K562 (cell line): ENCODE data around the gene LMNB1. TPM values are rescaled to one million over a fixed set of nuclear protein-coding genes. Genes with fewer than 3 reads are reported as not detected.

ENCODE experiments used
- ETS1 ChIP-seq: conservative IDR thresholded peaks from 2 replicates; pipeline ENCODE4 v1.6.1; 2011; ENCODE audit warnings: low read depth, mild to moderate bottlenecking, low read length; ENCODE audit not compliant: control insufficient read depth
- NCOR1 ChIP-seq: fragments of 450-650 bp; IDR thresholded peaks from 2 replicates; pipeline ENCODE4 v1.6.1; 2016; ENCODE audit warnings: mild to moderate bottlenecking, moderate library complexity
- POLR3G ChIP-seq: IDR thresholded peaks from 2 replicates; pipeline ENCODE4 v1.6.1; 2011; ENCODE audit not compliant: insufficient read length, insufficient replicate concordance; ENCODE audit errors: extremely low read depth
- PRMT5 ChIP-seq: sonication (generic); formaldehyde crosslinking; IDR thresholded peaks from 2 replicates; pipeline ENCODE4 v1.5.0; 2020; ENCODE audit warnings: missing genetic modification reagents
- THAP12 ChIP-seq: fragments of 250-450 bp; sonication (Bioruptor Pico); IDR thresholded peaks from 2 replicates; pipeline ENCODE4 v1.9.0; 2021; ENCODE audit warnings: mild to moderate bottlenecking, inconsistent platforms
- ZNF445 ChIP-seq: fragments of 250-450 bp; sonication (Bioruptor Pico); IDR thresholded peaks from 2 replicates; pipeline ENCODE4 v1.4.0; 2020; ENCODE audit warnings: low read depth, mild to moderate bottlenecking, moderate library complexity
- ZNF589 ChIP-seq: fragments of 200-800 bp; sonication (Bioruptor generic); IDR thresholded peaks from 2 replicates; pipeline ENCODE4 v1.6.1; 2016; ENCODE audit warnings: low read depth, missing genetic modification characterization, missing compliant biosample characterization
- polyA plus RNA-seq, 8 experiments: library from polyadenylated mRNA; depleted of rRNA in 4 of 8; stranded (reverse) in 5 of 8; unstranded in 3 of 8; fragments of >200 nt; fragmentation: Nextera tagmentation in 2 of 8; fragmentation: Illumina TruSeq in 1 of 8; extraction: Ambion mirVana in 2 of 8; extraction: Trizol in 1 of 8; gene quantifications; 2 replicates each; pipeline versions ENCODE4 v1.2.1 to v1.2.3, GENCODE V29; 2011 to 2014; ENCODE audit warnings: inconsistent platforms in 1 of 8, missing spikeins in 1 of 8
- total RNA-seq, 7 experiments: library from RNA; depleted of rRNA in 6 of 7; stranded (reverse); fragments of >200 nt in 6 of 7; fragmentation: Illumina TruSeq in 2 of 7; extraction: Trizol in 2 of 7; gene quantifications; 2 replicates each; pipeline versions ENCODE4 v1.2.1 to v1.2.3, GENCODE V29; 2011 to 2021; ENCODE audit warnings: low replicate concordance in 1 of 7
- TF ChIP-seq, protein P1 (sequence below): fragments of 450-650 bp; IDR thresholded peaks from 2 replicates; pipeline ENCODE4 v1.6.1; 2018; ENCODE audit warnings: mild to moderate bottlenecking, low read depth; ENCODE audit not compliant: partially characterized antibody
- TF ChIP-seq, protein P2 (sequence below): fragments of 250-450 bp; sonication (Bioruptor Pico); IDR thresholded peaks from 2 replicates; pipeline ENCODE4 v1.5.0; 2020; ENCODE audit warnings: mild to moderate bottlenecking, borderline replicate concordance

LMNB1 gene
- total and polyA plus RNA-seq, 9 of the 15 experiments (the other 6 are each of a cell fraction or from before 2014, with no cell fraction given), result 2.8 to 190 (median 131) TPM

DNA sequence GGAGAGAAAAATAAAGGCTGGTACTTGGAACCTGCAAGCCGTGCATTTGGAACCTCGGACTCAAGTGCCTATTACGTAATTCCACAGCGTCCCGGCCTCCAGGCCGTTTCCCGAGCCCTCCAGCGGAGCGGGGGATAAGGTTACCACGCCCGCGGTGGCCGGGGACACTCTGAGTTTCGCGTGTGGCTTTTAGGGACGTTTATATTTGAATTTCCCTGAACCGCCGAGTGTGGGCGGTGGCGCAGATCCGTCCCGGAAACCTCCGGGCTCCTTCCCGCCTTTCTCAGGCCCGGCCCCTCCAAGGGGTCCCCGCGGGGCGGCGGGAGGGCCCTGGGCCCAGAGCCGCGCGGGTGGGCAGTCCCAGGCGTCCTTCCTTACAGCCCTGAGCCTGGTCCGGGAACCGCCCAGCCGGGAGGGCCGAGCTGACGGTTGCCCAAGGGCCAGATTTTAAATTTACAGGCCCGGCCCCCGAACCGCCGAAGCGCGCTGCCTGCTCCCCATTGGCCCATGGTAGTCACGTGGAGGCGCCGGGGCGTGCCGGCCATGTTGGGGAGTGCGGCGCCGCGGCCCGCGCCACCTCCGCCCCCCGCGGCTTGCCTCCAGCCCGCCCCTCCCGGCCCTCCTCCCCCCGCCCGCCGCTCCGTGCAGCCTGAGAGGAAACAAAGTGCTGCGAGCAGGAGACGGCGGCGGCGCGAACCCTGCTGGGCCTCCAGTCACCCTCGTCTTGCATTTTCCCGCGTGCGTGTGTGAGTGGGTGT, at the start of gene LMNB1 (continued):
- no peak for TF ChIP-seq NCOR1
- TF ChIP-seq ZNF445 (CRISPR knock-in tag), result no peak
- 0 out of 2 replicates have a peak, but pooled peaks have one; percentile 53 for TF ChIP-seq ETS1
- TF ChIP-seq, protein P1, sequence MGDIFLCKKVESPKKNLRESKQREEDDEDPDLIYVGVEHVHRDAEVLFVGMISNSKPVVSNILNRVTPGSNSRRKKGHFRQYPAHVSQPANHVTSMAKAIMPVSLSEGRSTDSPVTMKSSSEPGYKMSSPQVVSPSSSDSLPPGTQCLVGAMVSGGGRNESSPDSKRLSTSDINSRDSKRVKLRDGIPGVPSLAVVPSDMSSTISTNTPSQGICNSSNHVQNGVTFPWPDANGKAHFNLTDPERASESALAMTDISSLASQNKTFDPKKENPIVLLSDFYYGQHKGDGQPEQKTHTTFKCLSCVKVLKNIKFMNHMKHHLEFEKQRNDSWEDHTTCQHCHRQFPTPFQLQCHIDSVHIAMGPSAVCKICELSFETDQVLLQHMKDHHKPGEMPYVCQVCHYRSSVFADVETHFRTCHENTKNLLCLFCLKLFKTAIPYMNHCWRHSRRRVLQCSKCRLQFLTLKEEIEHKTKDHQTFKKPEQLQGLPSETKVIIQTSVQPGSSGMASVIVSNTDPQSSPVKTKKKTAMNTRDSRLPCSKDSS, result no peak
- no peak for TF ChIP-seq POLR3G
- no peak for TF ChIP-seq PRMT5
- TF ChIP-seq ZNF589 (CRISPR knock-in tag), result 0 out of 2 replicates have a peak, but pooled peaks have one; percentile 8
- peak; percentile 73 for TF ChIP-seq THAP12
- TF ChIP-seq, protein P2, sequence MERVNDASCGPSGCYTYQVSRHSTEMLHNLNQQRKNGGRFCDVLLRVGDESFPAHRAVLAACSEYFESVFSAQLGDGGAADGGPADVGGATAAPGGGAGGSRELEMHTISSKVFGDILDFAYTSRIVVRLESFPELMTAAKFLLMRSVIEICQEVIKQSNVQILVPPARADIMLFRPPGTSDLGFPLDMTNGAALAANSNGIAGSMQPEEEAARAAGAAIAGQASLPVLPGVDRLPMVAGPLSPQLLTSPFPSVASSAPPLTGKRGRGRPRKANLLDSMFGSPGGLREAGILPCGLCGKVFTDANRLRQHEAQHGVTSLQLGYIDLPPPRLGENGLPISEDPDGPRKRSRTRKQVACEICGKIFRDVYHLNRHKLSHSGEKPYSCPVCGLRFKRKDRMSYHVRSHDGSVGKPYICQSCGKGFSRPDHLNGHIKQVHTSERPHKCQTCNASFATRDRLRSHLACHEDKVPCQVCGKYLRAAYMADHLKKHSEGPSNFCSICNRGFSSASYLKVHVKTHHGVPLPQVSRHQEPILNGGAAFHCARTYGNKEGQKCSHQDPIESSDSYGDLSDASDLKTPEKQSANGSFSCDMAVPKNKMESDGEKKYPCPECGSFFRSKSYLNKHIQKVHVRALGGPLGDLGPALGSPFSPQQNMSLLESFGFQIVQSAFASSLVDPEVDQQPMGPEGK (CRISPR knock-in tag), result no peak
